ENCODE results near the gene TGFB1I1.
"Not testable (repeated sequence)": the region's sequence is repeated elsewhere in the genome, so short reads cannot be mapped to it uniquely, and the experiment has no call there.

The TGFB1I1 gene

GRCh38 chr16:31502981-31503380, 31.0 kb downstream of the TGFB1I1 start:
- no peak for ATAC-seq
- TF ChIP-seq, protein P1, sequence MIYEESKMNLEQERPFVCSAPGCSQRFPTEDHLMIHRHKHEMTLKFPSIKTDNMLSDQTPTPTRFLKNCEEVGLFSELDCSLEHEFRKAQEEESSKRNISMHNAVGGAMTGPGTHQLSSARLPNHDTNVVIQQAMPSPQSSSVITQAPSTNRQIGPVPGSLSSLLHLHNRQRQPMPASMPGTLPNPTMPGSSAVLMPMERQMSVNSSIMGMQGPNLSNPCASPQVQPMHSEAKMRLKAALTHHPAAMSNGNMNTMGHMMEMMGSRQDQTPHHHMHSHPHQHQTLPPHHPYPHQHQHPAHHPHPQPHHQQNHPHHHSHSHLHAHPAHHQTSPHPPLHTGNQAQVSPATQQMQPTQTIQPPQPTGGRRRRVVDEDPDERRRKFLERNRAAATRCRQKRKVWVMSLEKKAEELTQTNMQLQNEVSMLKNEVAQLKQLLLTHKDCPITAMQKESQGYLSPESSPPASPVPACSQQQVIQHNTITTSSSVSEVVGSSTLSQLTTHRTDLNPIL (CRISPR knock-in tag; IDR thresholded peaks at IDR 0.05; ENCODE audit: low read depth), result no peak
- no peak for TF ChIP-seq GLIS3 (CRISPR knock-in tag; IDR thresholded peaks at IDR 0.05)
- no peak for TF ChIP-seq ZNF70 (CRISPR knock-in tag; IDR thresholded peaks at IDR 0.05)
- TF ChIP-seq ZNF8 (CRISPR knock-in tag; IDR thresholded peaks at IDR 0.05), result no peak
- no peak for TF ChIP-seq ARNTL (CRISPR knock-in tag; IDR thresholded peaks at IDR 0.05; ENCODE audit: borderline replicate concordance, low read depth)
- TF ChIP-seq ZFP30 (CRISPR knock-in tag; IDR thresholded peaks at IDR 0.05), result no peak
- no peak for TF ChIP-seq TOX (CRISPR knock-in tag; IDR thresholded peaks at IDR 0.05; ENCODE audit: borderline replicate concordance)
- TF ChIP-seq ZC3H10 (CRISPR knock-in tag; IDR thresholded peaks at IDR 0.05), result no peak
- TF ChIP-seq, protein P2, sequence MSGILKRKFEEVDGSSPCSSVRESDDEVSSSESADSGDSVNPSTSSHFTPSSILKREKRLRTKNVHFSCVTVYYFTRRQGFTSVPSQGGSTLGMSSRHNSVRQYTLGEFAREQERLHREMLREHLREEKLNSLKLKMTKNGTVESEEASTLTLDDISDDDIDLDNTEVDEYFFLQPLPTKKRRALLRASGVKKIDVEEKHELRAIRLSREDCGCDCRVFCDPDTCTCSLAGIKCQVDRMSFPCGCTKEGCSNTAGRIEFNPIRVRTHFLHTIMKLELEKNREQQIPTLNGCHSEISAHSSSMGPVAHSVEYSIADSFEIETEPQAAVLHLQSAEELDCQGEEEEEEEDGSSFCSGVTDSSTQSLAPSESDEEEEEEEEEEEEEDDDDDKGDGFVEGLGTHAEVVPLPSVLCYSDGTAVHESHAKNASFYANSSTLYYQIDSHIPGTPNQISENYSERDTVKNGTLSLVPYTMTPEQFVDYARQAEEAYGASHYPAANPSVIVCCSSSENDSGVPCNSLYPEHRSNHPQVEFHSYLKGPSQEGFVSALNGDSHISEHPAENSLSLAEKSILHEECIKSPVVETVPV (CRISPR knock-in tag; IDR thresholded peaks at IDR 0.05), result no peak
- TF ChIP-seq ESRRG (CRISPR knock-in tag; IDR thresholded peaks at IDR 0.05), result no peak
- no peak for TF ChIP-seq SNAI2 (CRISPR knock-in tag; IDR thresholded peaks at IDR 0.05)

DNA sequence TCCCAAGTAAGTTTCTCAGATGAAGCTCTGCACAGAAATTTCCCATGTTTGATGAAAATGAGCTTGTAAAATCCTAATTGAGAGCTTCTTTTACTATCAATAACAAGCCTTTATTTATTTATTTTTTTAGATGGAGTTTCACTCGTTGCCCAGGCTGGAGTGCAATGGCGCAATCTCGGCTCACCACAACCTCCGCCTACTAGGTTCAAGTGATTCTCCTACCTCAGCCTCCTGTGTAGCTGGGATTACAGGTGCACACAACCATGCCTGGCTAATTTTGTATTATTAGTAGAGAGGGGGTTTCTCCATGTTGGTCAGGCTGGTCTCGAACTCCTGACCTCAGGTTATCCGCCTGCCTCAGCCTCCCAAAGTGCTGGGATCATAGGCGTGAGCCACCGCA, 31.6 kb downstream of the TGFB1I1 start:
- ATAC-seq, result not testable (repeated sequence)

GRCh38 chr16:31504159-31504558, 32.2 kb downstream of the TGFB1I1 start:
- TF ChIP-seq BACH2 (CRISPR knock-in tag; IDR thresholded peaks at IDR 0.05; ENCODE audit: borderline replicate concordance), result no peak
- TF ChIP-seq GLIS3 (CRISPR knock-in tag; IDR thresholded peaks at IDR 0.05), result no peak
- TF ChIP-seq TOX (CRISPR knock-in tag; IDR thresholded peaks at IDR 0.05; ENCODE audit: borderline replicate concordance), result no peak
- no peak for TF ChIP-seq ARNTL (CRISPR knock-in tag; IDR thresholded peaks at IDR 0.05; ENCODE audit: borderline replicate concordance, low read depth)
- TF ChIP-seq, protein P3, sequence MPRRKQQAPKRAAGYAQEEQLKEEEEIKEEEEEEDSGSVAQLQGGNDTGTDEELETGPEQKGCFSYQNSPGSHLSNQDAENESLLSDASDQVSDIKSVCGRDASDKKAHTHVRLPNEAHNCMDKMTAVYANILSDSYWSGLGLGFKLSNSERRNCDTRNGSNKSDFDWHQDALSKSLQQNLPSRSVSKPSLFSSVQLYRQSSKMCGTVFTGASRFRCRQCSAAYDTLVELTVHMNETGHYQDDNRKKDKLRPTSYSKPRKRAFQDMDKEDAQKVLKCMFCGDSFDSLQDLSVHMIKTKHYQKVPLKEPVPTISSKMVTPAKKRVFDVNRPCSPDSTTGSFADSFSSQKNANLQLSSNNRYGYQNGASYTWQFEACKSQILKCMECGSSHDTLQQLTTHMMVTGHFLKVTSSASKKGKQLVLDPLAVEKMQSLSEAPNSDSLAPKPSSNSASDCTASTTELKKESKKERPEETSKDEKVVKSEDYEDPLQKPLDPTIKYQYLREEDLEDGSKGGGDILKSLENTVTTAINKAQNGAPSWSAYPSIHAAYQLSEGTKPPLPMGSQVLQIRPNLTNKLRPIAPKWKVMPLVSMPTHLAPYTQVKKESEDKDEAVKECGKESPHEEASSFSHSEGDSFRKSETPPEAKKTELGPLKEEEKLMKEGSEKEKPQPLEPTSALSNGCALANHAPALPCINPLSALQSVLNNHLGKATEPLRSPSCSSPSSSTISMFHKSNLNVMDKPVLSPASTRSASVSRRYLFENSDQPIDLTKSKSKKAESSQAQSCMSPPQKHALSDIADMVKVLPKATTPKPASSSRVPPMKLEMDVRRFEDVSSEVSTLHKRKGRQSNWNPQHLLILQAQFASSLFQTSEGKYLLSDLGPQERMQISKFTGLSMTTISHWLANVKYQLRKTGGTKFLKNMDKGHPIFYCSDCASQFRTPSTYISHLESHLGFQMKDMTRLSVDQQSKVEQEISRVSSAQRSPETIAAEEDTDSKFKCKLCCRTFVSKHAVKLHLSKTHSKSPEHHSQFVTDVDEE (CRISPR knock-in tag; IDR thresholded peaks at IDR 0.05), result no peak
- no peak for TF ChIP-seq POU6F1 (CRISPR knock-in tag; IDR thresholded peaks at IDR 0.05; ENCODE audit: borderline replicate concordance, low read depth)
- TF ChIP-seq, protein P4, sequence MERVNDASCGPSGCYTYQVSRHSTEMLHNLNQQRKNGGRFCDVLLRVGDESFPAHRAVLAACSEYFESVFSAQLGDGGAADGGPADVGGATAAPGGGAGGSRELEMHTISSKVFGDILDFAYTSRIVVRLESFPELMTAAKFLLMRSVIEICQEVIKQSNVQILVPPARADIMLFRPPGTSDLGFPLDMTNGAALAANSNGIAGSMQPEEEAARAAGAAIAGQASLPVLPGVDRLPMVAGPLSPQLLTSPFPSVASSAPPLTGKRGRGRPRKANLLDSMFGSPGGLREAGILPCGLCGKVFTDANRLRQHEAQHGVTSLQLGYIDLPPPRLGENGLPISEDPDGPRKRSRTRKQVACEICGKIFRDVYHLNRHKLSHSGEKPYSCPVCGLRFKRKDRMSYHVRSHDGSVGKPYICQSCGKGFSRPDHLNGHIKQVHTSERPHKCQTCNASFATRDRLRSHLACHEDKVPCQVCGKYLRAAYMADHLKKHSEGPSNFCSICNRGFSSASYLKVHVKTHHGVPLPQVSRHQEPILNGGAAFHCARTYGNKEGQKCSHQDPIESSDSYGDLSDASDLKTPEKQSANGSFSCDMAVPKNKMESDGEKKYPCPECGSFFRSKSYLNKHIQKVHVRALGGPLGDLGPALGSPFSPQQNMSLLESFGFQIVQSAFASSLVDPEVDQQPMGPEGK (CRISPR knock-in tag; IDR thresholded peaks at IDR 0.05; ENCODE audit: borderline replicate concordance), result no peak
- TF ChIP-seq ZNF565 (CRISPR knock-in tag; conservative IDR thresholded peaks at IDR 0.05; ENCODE audit: low read depth), result no peak
- no peak for TF ChIP-seq PPARA (CRISPR knock-in tag; IDR thresholded peaks at IDR 0.05; ENCODE audit: borderline replicate concordance)
- no peak for TF ChIP-seq SNAI2 (CRISPR knock-in tag; IDR thresholded peaks at IDR 0.05)
- TF ChIP-seq, protein P2 (CRISPR knock-in tag; IDR thresholded peaks at IDR 0.05), result no peak
- TF ChIP-seq ZFP30 (CRISPR knock-in tag; IDR thresholded peaks at IDR 0.05), result no peak
- TF ChIP-seq, protein P1 (CRISPR knock-in tag; IDR thresholded peaks at IDR 0.05; ENCODE audit: low read depth), result no peak
- TF ChIP-seq ESRRG (CRISPR knock-in tag; IDR thresholded peaks at IDR 0.05), result no peak
- no peak for TF ChIP-seq ZNF70 (CRISPR knock-in tag; IDR thresholded peaks at IDR 0.05)
- no peak for TF ChIP-seq TCF4 (CRISPR knock-in tag; IDR thresholded peaks at IDR 0.05; ENCODE audit: borderline replicate concordance)
- TF ChIP-seq ZNF8 (CRISPR knock-in tag; IDR thresholded peaks at IDR 0.05), result no peak
- ATAC-seq, result no peak
